LoVo (cell line): ENCODE measurements around the gene TPCN2.
A peak's percentile ranks its signal among the peaks of the same experiment; 100 is the strongest.

Source experiments
- DNase-seq: peaks from one replicate; pipeline ENCODE4 v3.0.0-alpha.2; 2016; ENCODE audit warnings: low spot score

Gene TPCN2

GRCh38 chr11:69058511-69059270 is 10.0 kb downstream of the TPCN2 start:
- no peak for DNase-seq

GRCh38 chr11:69059429-69059828 is 10.7 kb downstream of the TPCN2 start:
- DNase-seq = no peak

- no peak for DNase-seq
Measured at GRCh38 chr11:69059985-69060384, 11.3 kb downstream of the TPCN2 start.

DNA sequence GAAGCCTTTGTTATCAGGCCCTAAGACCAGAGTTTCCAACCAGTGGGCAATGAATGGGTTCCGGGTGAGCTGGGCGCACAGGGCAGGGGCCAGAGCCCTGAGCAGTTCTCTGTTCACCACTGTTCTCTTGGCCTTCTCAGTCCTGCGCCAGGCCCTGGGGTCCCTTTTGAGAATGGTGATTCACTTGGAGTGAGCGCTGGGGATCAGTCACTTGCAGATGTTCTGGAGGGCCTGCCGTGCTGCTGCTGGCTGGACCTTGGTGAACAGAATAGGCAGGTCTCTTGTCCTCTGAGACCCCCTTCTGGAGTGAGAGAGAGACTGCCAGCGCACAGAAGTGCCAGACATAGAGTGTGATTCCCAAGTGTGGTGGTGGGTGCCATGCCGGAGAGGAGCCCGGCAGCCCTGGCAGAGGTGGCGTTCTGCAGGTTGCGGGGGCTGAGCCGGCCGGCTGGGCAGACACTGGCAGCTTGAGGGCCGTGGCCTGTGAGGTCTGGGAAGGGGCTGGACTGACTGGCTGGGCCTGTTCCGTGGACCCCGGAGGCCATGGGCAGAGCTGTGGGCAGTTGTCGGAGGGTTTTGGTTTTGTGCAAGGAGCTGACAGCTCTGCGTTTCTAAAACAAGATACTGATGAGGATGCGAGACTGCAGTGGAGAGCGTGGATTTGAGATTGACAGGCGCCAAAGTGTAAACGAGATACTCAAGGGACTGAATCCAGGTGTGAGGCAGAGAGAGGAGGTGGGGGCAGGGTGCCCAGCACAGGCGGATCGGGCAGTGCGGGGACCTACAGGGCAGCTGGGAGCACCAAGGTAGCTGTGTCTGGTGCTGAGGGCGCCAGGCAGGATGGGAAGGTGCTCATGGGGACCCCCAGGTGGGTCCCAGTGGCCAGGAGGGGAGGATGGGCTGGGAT is 12.3 kb downstream of the TPCN2 start:
- no peak for DNase-seq

- no peak for DNase-seq
Measured at GRCh38 chr11:69061713-69062053, 13.0 kb downstream of the TPCN2 start.

DNA sequence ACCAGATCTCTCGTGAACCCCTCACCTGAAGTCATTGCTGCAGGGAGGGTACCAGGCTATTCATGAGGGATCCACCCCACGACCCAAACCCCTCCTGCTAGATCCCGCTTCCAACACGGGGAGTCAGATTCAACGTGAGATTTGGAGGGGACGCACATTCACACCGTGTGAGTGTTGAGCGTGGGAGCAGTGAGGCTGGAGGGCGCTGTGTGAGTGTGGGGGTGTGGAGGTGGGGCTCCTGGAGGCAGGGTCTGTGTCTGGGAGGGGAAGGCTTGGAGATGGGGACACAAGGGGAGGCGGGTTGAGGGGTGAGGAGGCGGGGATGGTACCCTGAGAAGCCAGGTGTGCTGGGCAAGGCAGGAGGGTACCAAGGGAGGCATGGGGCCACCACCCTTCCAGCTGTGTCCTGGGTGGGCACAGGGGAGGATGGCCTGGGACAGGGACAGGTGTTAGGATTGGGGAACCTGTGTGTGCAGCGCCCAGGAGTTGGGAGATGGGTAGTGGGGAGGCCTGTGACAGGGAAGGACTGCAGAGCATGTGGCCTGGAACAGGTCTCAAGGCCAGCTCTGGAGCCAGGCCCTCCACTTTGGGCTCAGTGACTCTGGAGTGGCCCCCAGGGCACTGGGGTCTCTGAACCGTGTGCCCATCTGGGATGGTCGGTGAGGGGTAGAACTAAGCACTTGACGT is 13.6 kb downstream of the TPCN2 start:
- DNase-seq = no peak

DNA sequence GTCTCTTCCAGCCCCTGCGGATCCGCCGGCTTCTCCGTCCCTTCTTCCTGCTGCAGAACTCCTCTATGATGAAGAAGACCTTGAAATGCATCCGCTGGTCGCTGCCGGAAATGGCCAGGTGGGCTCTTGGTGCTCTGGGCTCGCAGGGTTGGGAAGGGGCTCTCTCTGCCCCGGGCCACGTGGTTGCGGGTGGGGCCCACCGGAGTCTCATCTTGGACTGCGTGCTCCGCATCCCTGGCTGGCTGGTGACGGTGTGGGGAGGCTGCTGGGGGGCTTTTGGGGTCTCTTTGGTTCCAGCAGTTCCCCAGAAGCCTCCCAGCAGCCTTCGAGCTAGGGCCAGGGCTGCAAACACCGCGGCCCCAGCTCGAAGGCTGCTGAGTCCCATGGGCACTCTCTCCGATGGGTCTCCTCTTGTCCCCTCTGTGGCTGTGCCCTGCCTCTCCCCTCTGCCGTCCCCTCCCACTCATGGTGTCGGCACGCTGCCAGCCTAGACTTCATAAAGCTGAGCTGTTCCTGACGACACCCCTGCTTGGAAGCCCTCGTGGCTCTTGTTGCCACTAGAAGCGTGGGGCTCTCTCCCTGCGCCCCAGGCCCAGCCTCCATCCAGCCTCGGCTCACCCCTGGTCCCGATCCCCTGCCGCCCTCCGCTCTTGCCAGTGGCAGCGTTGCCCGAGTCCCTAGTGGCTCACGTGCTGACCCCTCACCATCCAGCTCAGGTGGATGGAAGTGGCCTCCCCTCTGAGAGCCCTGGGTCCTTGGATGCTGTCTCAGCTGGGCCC is 14.3 kb downstream of the TPCN2 start:
- no peak for DNase-seq

GRCh38 chr11:69063652-69064260 is 15.0 kb downstream of the TPCN2 start:
- no peak for DNase-seq

GRCh38 chr11:69064394-69064957 is 15.7 kb downstream of the TPCN2 start:
- no peak for DNase-seq

DNA sequence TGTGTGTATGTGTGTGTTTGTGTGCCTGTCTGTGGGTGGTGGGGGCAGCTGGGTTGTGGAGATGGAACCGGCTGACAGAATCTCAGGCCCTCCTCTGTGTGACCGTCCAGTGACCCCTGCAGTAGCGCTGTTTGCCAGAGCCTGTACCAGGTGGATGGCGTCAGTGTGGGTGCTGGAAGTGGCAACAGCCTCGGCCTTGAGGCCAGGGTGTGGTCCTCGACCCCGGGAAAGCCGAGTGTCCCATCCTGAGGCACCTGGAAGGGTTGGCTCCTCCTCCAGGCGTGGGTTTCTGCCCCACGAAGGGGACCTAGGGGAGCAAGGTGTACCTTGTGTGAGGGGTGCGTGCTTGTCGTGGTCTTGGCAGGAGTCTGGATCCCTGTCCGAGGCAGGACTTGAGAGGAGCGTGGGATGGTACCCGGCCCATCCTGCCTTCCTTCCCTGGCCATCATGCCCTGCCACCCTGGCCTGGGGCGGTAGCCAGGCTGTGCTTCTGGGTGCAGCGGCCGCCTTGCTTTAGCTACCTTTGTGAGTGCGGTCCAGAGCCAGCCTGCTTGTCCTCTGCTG is 16.5 kb downstream of the TPCN2 start:
- DNase-seq = no peak

DNA sequence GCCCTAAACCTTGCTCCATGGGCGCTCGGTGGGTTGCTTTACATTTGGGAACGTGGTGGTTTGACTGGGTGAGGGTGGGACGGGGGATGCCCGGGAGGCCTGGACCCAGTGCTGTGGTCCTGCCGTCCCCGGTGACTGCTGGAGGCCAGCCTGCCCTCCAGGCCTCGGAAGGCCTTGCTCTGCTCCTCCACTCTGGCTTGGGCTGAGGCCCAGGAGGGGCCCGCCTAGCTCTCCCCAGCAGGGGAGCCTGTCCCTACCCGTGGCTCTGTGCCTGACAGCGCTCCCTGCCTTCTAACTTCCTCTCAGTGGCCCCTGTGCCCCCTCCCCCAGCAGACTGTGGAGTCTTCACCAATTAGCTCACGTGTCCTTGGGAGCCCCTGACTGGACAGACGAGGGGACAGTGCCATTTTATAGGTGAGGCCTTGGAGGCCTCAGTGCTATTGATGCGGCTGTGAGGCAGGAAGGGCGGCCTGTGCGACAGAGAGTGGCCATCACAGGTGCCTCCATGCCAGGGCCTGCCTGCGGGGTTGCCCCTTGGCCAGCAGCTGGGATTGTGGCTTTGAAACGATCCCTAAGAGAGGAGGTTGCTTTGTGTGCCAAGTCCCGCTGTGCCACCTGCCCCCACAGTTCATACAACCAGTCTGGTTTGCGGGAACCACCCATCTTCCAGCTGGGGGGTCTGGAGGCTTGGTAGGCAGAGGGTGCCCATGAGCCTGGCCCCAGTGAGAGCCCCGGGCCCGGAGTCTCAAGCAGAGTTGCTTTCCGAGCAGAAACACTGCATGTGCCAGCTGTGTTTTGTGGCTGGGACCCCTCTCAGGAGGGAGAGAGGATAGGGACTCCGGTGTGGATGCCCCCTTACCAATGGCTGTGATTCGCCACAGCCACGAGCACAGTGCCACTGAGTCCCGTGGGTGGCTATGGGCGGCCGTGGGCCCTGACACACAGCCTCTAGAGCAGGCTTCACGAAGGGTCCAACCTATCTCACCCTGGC is 17.7 kb downstream of the TPCN2 start:
- no peak for DNase-seq

- no peak for DNase-seq
Measured at GRCh38 chr11:69067200-69067599, 18.5 kb downstream of the TPCN2 start.

GRCh38 chr11:69071086-69071800 is 22.5 kb downstream of the TPCN2 start:
- DNase-seq = no peak

DNA sequence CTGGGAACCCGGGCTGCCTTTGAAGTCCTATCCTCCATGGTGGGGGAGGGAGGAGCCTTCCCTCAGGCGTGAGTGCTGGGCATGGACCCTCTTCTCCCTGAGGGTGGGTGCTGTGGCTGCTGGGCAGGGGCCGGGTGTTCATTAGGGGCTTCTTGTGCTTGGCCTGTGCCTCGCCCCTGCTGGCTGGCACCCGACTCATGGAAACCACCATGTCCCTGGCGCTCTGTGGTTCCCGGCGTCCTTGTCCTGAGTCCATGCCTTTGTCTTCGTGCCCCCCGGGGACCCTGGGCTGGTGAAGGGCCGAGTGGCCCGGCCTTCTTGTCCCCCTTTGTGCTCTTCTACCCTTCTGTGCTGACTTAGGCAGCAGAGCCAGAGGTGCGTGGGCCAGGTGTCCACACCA is 23.2 kb downstream of the TPCN2 start:
- no peak for DNase-seq

GRCh38 chr11:69073469-69073868 is 24.7 kb downstream of the TPCN2 start:
- no peak for DNase-seq

DNA sequence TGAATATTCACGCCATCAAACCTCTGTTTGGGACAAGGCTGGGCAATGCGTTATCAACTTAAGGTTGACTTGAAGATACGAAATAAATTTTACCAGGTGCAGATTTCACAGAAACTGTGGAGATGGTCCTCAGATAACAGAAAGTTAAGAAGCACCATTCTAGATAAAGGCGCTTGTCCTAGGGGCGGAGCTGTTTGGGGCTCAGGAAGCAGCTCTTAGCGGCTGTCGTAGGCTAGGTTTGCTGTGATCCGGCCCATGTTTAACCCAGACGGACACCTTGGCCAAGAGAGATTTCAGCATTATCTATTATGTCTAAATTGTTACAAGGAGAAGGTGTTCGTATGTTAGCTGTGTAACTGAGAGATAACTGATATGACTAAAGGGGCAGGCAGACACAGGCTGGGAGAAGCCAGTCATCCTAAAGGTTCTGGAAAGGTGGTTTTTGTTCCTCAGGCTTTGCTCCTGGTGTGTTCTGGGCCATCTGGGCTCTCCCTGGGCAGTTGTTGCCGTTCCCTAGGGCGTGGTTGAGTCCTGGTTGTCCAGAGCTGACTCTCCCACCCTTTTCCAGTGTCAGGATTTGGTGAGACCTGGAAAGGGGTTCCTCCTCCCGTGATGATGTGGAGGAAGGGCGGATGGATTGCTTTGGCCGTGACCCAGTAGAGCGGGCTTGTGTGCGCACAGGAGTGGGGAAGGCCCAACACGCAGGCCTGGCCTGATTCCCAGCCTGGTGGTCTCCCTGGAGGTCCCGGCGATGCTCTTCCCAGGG is 25.8 kb downstream of the TPCN2 start:
- no peak for DNase-seq

DNA sequence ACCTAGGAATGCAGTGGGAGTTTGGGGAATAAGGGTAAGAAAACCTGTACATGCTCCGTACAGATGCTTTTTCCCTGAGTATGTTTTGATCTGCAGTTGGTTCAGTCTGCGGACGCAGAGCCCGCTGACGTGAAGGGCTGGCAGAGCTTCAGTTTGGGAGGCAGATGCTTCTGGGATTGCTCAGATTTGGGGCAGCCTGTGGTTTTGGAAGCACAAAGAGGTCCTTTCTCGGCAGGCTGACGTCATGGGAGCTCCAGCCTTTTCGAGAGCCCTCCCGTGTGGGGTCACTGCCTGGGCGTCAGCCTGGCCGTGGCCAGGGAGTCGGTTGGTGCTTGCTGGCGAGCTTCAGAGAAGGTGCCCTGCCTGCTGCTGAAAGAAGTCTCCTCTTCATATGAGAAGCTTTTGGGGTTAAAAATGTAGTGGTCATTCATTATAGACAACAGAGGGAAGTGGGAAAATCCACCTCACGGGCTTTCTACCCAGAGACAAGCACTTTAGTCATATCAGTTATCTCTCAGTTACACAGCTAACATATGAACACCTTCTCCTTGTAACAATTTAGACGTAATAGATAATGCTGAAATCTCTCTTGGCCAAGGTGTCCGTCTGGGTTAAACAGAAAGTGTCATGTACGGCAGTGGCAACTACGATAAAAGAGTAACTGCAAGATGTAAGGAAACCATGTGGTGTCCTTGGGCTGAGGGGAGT is 26.8 kb downstream of the TPCN2 start:
- peak; percentile 33 for DNase-seq
